Measurements from ENCODE around the gene DSCAM.
"Not testable (repeated sequence)": the region's sequence is repeated elsewhere in the genome, so short reads cannot be mapped to it uniquely, and the experiment has no call there.

The DSCAM gene

GRCh38 chr21:40074198-40074597 lies 772.8 kb downstream of the DSCAM start:
- no peak for DNase-seq

GRCh38 chr21:40073642-40074041 lies 773.3 kb downstream of the DSCAM start:
- no peak for DNase-seq

GRCh38 chr21:40070871-40071270 lies 776.1 kb downstream of the DSCAM start:
- DNase-seq: no peak

GRCh38 chr21:40067751-40068150 lies 779.2 kb downstream of the DSCAM start:
- DNase-seq: no peak

GRCh38 chr21:40066221-40066620 lies 780.7 kb downstream of the DSCAM start:
- DNase-seq: no peak

- DNase-seq: no peak
Observed at GRCh38 chr21:40060083-40060677, 786.8 kb downstream of the DSCAM start.

GRCh38 chr21:40057331-40057730 lies 789.6 kb downstream of the DSCAM start:
- no peak for DNase-seq

GRCh38 chr21:40056031-40056430 lies 790.9 kb downstream of the DSCAM start:
- no peak for DNase-seq

- DNase-seq: no peak
Observed at GRCh38 chr21:40054403-40054802, 792.6 kb downstream of the DSCAM start.

GRCh38 chr21:40053007-40053406 lies 794.0 kb downstream of the DSCAM start:
- no peak for DNase-seq

GRCh38 chr21:40052276-40052675 lies 794.7 kb downstream of the DSCAM start:
- DNase-seq: no peak

GRCh38 chr21:40051801-40052200 lies 795.2 kb downstream of the DSCAM start:
- no peak for DNase-seq

GRCh38 chr21:40049931-40050290 lies 797.0 kb downstream of the DSCAM start:
- no peak for DNase-seq

GRCh38 chr21:40049031-40049930 lies 797.7 kb downstream of the DSCAM start:
- no peak for DNase-seq

GRCh38 chr21:40047993-40048730 lies 798.8 kb downstream of the DSCAM start:
- no peak for DNase-seq

- DNase-seq: no peak
Observed at GRCh38 chr21:40047211-40047610, 799.7 kb downstream of the DSCAM start.

GRCh38 chr21:40043866-40044265 lies 803.1 kb downstream of the DSCAM start:
- DNase-seq: no peak

- DNase-seq: no peak
Observed at GRCh38 chr21:40043423-40043822, 803.5 kb downstream of the DSCAM start.

- DNase-seq: no peak
Observed at GRCh38 chr21:40041446-40041845, 805.5 kb downstream of the DSCAM start.

- DNase-seq: not testable (repeated sequence)
Observed at GRCh38 chr21:40033156-40033782, 813.7 kb downstream of the DSCAM start.

GRCh38 chr21:40029888-40030287 lies 817.1 kb downstream of the DSCAM start:
- no peak for DNase-seq

- DNase-seq: not testable (repeated sequence)
Observed at GRCh38 chr21:40028393-40028792, 818.6 kb downstream of the DSCAM start.
